A549 (cell line): ENCODE results near the gene NAV2. TPM values are rescaled to one million over a fixed set of nuclear protein-coding genes. Genes with fewer than 3 reads are reported as not detected.

Experiments
- ATAC-seq, 2 experiments: fragments of 200-7000 bp in 1 of 2; fragments of >200 bp in 1 of 2; cut with Nextera tagmentation in 1 of 2; cut with Tn5 transposase in 1 of 2; 3 replicates each; pipeline versions ENCODE4 v1.8.0 to v1.9.1; 2018 to 2020; ENCODE audit warnings: mild to moderate bottlenecking in 1 of 2, moderate library complexity in 1 of 2
- CTCF ChIA-PET: fragments of 300-600 bp; sonication (Branson Sonifier 250); formaldehyde crosslinking; extraction: SDS; loops from one replicate; lab custom pipeline; 2021; ENCODE audit warnings: antibody characterized with exemption, inconsistent platforms; lab: Yijun Ruan, JAX
- POLR2A ChIA-PET: fragments of 350-600 bp; formaldehyde crosslinking; extraction: SDS; loops from one replicate; lab custom pipeline; 2021; ENCODE audit warnings: antibody characterized with exemption, inconsistent platforms; lab: Yijun Ruan, JAX
- DNase-seq, 2 experiments: peaks; one replicate each; pipeline versions ENCODE4 v3.0.0 to v3.0.0-alpha.2; 2011 to 2016; ENCODE audit warnings: low read depth in 1 of 2, low spot score in 1 of 2
- FAIRE-seq: peaks from 2 replicates; lab custom pipeline; 2011; peaks lifted over from hg19 to GRCh38; lab: Jason Lieb, UNC
- H3K27ac ChIP-seq, 2 experiments: fragments of >200 bp; sonication (Bioruptor Twin); formaldehyde crosslinking; 3 replicates each; pipeline ENCODE4 v1.5.1; 2016 to 2017
- H3K4me1 ChIP-seq: fragments of >200 bp; sonication (Bioruptor Twin); formaldehyde crosslinking; 3 replicates; pipeline ENCODE4 v1.6.1; 2016
- H3K4me2 ChIP-seq: fragments of >200 bp; sonication (Bioruptor Twin); formaldehyde crosslinking; 3 replicates; pipeline ENCODE4 v1.6.1; 2016
- H3K4me3 ChIP-seq: fragments of >200 bp; sonication (Bioruptor Twin); formaldehyde crosslinking; 3 replicates; pipeline ENCODE4 v1.5.1; 2016
- H3K9me3 ChIP-seq: fragments of >200 bp; sonication (Bioruptor Twin); formaldehyde crosslinking; 3 replicates; pipeline ENCODE4 v1.6.1; 2016
- ATOH8 ChIP-seq: fragments of 250-450 bp; sonication (Bioruptor Pico); IDR thresholded peaks from 2 replicates; pipeline ENCODE4 v1.5.0; 2020; ENCODE audit warnings: low read depth, mild to moderate bottlenecking, moderate library complexity
- BCL3 ChIP-seq: fragments of >200 bp; sonication (Bioruptor Twin); formaldehyde crosslinking; IDR thresholded peaks from 3 replicates; pipeline ENCODE4 v1.6.1; 2016
- BHLHE40 ChIP-seq: IDR thresholded peaks from 2 replicates; pipeline ENCODE4 v1.6.1; 2012; ENCODE audit warnings: low read depth, low read length, inconsistent platforms
- CBX8 ChIP-seq: fragments of 200-600 bp; sonication (generic); IDR thresholded peaks from 2 replicates; pipeline ENCODE4 v1.6.1; 2016
- CEBPB ChIP-seq, 2 experiments: fragments of >200 bp in 1 of 2; sonication (Bioruptor Twin) in 1 of 2; formaldehyde crosslinking in 1 of 2; IDR thresholded peaks; 2 replicates each; pipeline ENCODE4 v1.6.1; 2012 to 2016
- E2F6 ChIP-seq: IDR thresholded peaks from 2 replicates; pipeline ENCODE4 v1.6.1; 2012; ENCODE audit warnings: low read depth, borderline replicate concordance
- EHF ChIP-seq: fragments of 250-450 bp; sonication (Bioruptor Pico); IDR thresholded peaks from 2 replicates; pipeline ENCODE4 v1.5.0; 2020; ENCODE audit warnings: mild to moderate bottlenecking
- EHMT2 ChIP-seq: fragments of 200-600 bp; sonication (generic); IDR thresholded peaks from 2 replicates; pipeline ENCODE4 v1.6.1; 2016; ENCODE audit warnings: antibody characterized with exemption, low read depth, mild to moderate bottlenecking, moderate library complexity
- HDAC2 ChIP-seq: fragments of 200-600 bp; sonication (generic); IDR thresholded peaks from 2 replicates; pipeline ENCODE4 v1.6.1; 2016
- HES2 ChIP-seq: fragments of >200 bp; sonication (Bioruptor Twin); formaldehyde crosslinking; IDR thresholded peaks from 2 replicates; pipeline ENCODE4 v1.6.1; 2016
- KDM1A ChIP-seq: fragments of 200-600 bp; sonication (generic); IDR thresholded peaks from 2 replicates; pipeline ENCODE4 v1.6.1; 2016; ENCODE audit warnings: low read depth, mild to moderate bottlenecking
- MAFK ChIP-seq: fragments of 450-650 bp; IDR thresholded peaks from 2 replicates; pipeline ENCODE4 v1.6.1; 2014; ENCODE audit not compliant: partially characterized antibody
- MAX ChIP-seq: IDR thresholded peaks from 2 replicates; pipeline ENCODE4 v1.6.1; 2012
- NFE2L2 ChIP-seq: fragments of 150-350 bp; conservative IDR thresholded peaks from 2 replicates; pipeline ENCODE4 v1.6.1; 2014; ENCODE audit warnings: low read length
- NR3C1 ChIP-seq: fragments of >200 bp; sonication (Bioruptor Twin); formaldehyde crosslinking; IDR thresholded peaks from 3 replicates; pipeline ENCODE4 v1.6.1; 2017
- POLR2A ChIP-seq: IDR thresholded peaks from 2 replicates; pipeline ENCODE4 v1.6.1; 2012; ENCODE audit warnings: mild to moderate bottlenecking, low read length
- RCOR1 ChIP-seq: fragments of 150-350 bp; IDR thresholded peaks from 2 replicates; pipeline ENCODE4 v1.6.1; 2014; ENCODE audit warnings: antibody characterized with exemption, low read length, low read depth
- REST ChIP-seq: fragments of 200-600 bp; sonication (generic); IDR thresholded peaks from 2 replicates; pipeline ENCODE4 v1.6.1; 2016; ENCODE audit warnings: antibody characterized with exemption, mild to moderate bottlenecking, moderate library complexity
- RNF2 ChIP-seq: fragments of 200-600 bp; sonication (generic); IDR thresholded peaks from 2 replicates; pipeline ENCODE4 v1.6.1; 2016; ENCODE audit warnings: low read depth, mild to moderate bottlenecking, antibody characterized with exemption, moderate library complexity, borderline replicate concordance
- SREBF2 ChIP-seq: fragments of 450-650 bp; IDR thresholded peaks from 2 replicates; pipeline ENCODE4 v1.6.1; 2014; ENCODE audit warnings: mild to moderate bottlenecking, moderate library complexity
- ZC3H11A ChIP-seq: fragments of 450-650 bp; IDR thresholded peaks from 2 replicates; pipeline ENCODE4 v1.6.1; 2014; ENCODE audit warnings: antibody characterized with exemption, mild to moderate bottlenecking
- ZNF302 ChIP-seq: fragments of 250-450 bp; sonication (Bioruptor Pico); IDR thresholded peaks from 2 replicates; pipeline ENCODE4 v1.9.0; 2021; ENCODE audit warnings: inconsistent platforms, mild to moderate bottlenecking, moderate library complexity
- WGBS: methylation state at CpG from one replicate; pipeline ENCODE4 v1.1.6; 2017; ENCODE audit errors: missing lambda C conversion rate; 5-methylcytosine and 5-hydroxymethylcytosine counted together
- polyA plus RNA-seq, 4 experiments: library from polyadenylated mRNA; depleted of rRNA in 3 of 4; stranded (reverse); fragments of >200 nt; fragmentation: RNase III in 1 of 4; extraction: RNeasy Plus Mini Kit Qiagen cat#74134 plus additional on column Dnase treatment in 1 of 4; gene quantifications; 2 replicates in 3 of 4; 3 replicates in 1 of 4; pipeline ENCODE4 v1.2.3, GENCODE V29; 2011 to 2017

Gene NAV2
- polyA plus RNA-seq, 2 of the 4 experiments (the other 2 are of a cell fraction), result 4.9 to 19.8 TPM

GRCh38 chr11:19747634-19748033 lies 35.0 kb downstream of the NAV2 start:
- CTCF ChIA-PET, result interaction anchor here (0.9 to 5.2 kb wide), 4 partner anchors 156 to 488 kb away, joined by 3 to 34 read pairs (median 4); no protein-coding TSS in a partner anchor
- ATAC-seq (no peak), FAIRE-seq (no peak), DNase-seq (no peak)
- Histone ChIP-seq H3K27ac (no peak overlapping the region), H3K4me3 (no peak overlapping the region), H3K9me3 (no peaks in the 10 kb centered on the region), H3K4me1 (no peaks in the 10 kb centered on the region), H3K4me2 (no peak overlapping the region)
- POLR2A ChIA-PET, result no interaction called here
- 49% methylated on average over 2 of the region's 2 CpGs for WGBS
- TF ChIP-seq CBX8 (no peak), ZC3H11A (no peak), CEBPB (IDR thresholded peaks at IDR 0.05) (no peak), E2F6 (no peak), MAX (no peak), ZNF302 (CRISPR knock-in tag) (no peak), HDAC2 (no peak), RNF2 (no peak), BCL3 (no peak), EHF (CRISPR knock-in tag) (no peak), BHLHE40 (no peak), KDM1A (no peak), REST (no peak)

- no peak for TF ChIP-seq POLR2A
- TF ChIP-seq CBX8, result no peak
- TF ChIP-seq RCOR1, result no peak
- no peak for TF ChIP-seq MAX
- TF ChIP-seq ZNF302 (CRISPR knock-in tag), result no peak
- no peak for TF ChIP-seq NR3C1
- no peak for TF ChIP-seq MAFK
- no peak for TF ChIP-seq EHMT2
- no peak for TF ChIP-seq HES2
- no peak for TF ChIP-seq SREBF2
- TF ChIP-seq ATOH8 (CRISPR knock-in tag), result no peak
- TF ChIP-seq NFE2L2, result no peak
- ChIA-PET CTCF (interaction anchor here (0.8 to 5.2 kb wide), 8 partner anchors 8 to 197 kb away, joined by 3 to 34 read pairs (median 4); no protein-coding TSS in a partner anchor), POLR2A (no interaction called here)
- Histone ChIP-seq H3K4me1 (no peaks in the 10 kb centered on the region), H3K4me2 (no peak overlapping the region), H3K9me3 (no peaks in the 10 kb centered on the region), H3K4me3 (no peak overlapping the region), H3K27ac (no peak overlapping the region)
- no peak for ATAC-seq
- FAIRE-seq, result no peak
- WGBS, result 75% methylated on average over 4 of the region's 4 CpGs
- DNase-seq, result no peak
Measured at GRCh38 chr11:19751055-19751454, 38.4 kb downstream of the NAV2 start.
